Stimulated activated effector memory CD8-positive, alpha-beta T cell treated with anti-CD3 and anti-CD28 coated beads, Interleukin-12 subunit alpha, Interleukin-12 subunit beta, amount 100 ng/mL, for 72 hours (primary cell): Measurements from ENCODE around the gene P4HA2.
A peak's percentile ranks its signal among the peaks of the same experiment; 100 is the strongest.

Experiments
- ATAC-seq: fragments of 150-1000 bp; cut with Tn5 transposase; 2 replicates; pipeline ENCODE4 v1.10.0; 2021
- DNase-seq, 2 donors: peaks; one replicate each; pipeline ENCODE4 v3.0.0; 2021 to 2022; ENCODE audit warnings: low spot score in 2 of 2
- H3K27ac Mint-ChIP-seq: one replicate; pipeline ENCODE4 v1.8.0; 2022; ENCODE audit warnings: mild to moderate bottlenecking, mixed read lengths
- H3K36me3 Mint-ChIP-seq: one replicate; pipeline ENCODE4 v1.8.0; 2022; ENCODE audit warnings: mild to moderate bottlenecking, mixed read lengths
- H3K4me1 Mint-ChIP-seq: one replicate; pipeline ENCODE4 v1.8.0; 2022; ENCODE audit warnings: mixed read lengths
- H3K4me3 Mint-ChIP-seq: one replicate; pipeline ENCODE4 v1.8.0; 2022; ENCODE audit warnings: mild to moderate bottlenecking, mixed read lengths
- H3K9me3 Mint-ChIP-seq: one replicate; pipeline ENCODE4 v1.8.0; 2022; ENCODE audit warnings: mixed read lengths

Gene P4HA2

GRCh38 chr5:132258102-132259068 lies 30.7 kb upstream of the P4HA2 start:
- H3K4me3 Mint-ChIP-seq = no peak overlapping the region
- no peaks in the 10 kb centered on the region for H3K9me3 Mint-ChIP-seq
- ATAC-seq (no peak), DNase-seq (no peak)
- H3K27ac Mint-ChIP-seq = no peak overlapping the region
- H3K4me1 Mint-ChIP-seq = peaks cover 24% of the 10 kb centered on the region
- H3K36me3 Mint-ChIP-seq = no peaks in the 10 kb centered on the region

- no peak for DNase-seq
- H3K36me3 Mint-ChIP-seq = no peaks in the 10 kb centered on the region
- H3K27ac Mint-ChIP-seq = no peak within 1 kb of the TSS
- no peak for ATAC-seq
- peak within 1 kb of the TSS; percentile 2 for H3K4me3 Mint-ChIP-seq
- no peaks in the 10 kb centered on the region for H3K9me3 Mint-ChIP-seq
- H3K4me1 Mint-ChIP-seq = peaks cover 21% of the 10 kb centered on the region
Measured at GRCh38 chr5:132257131-132258101, 29.8 kb upstream of the P4HA2 start, which contains the start of gene PDLIM4. TSS of gene PDLIM4 (plus strand) at chr5:132257696. CDS start at chr5:132257735, 39 bp downstream.

- no peak for DNase-seq
- Mint-ChIP-seq H3K9me3 (no peaks in the 10 kb centered on the region), H3K4me1 (peaks cover 17% of the 10 kb centered on the region), H3K27ac (no peak overlapping the region), H3K36me3 (no peaks in the 10 kb centered on the region), H3K4me3 (peak overlapping the region; percentile 2)
- no peak for ATAC-seq
Measured at GRCh38 chr5:132256783-132257130, 29.1 kb upstream of the P4HA2 start.

DNA sequence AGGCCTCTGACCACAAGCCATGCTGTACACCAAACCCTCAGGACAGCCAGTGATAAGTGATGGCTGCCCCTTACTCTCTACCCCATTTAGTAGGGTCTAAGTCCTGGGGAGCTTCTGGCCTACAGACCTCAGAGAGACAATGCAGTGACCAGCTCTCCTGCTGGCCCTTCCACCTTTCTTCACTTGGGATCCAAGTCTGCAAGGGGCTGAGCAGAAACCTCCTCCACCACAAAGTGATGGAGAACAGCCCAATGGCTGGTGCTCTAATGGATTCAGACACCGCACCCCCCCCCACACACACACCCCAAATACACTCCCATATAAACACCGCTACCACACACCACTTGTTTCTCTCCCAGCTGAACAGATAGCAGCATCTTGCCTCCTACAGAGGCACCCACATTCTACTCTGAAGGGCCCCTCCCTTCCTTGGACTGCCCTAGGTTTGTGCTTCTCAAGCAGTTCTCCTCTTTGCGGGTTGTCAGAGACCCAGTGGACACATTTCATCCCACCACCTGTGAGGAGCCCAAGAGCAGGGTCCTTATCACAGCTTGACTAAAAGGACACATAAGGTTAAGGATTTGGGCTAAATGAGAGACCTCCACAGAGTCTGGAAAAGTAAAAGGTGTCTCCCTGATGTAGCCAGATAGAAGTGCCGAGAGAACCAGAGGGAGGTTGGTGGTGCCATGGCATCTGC lies 28.6 kb upstream of the P4HA2 start:
- H3K9me3 Mint-ChIP-seq = no peaks in the 10 kb centered on the region
- ATAC-seq = no peak
- peak overlapping the region; percentile 2 for H3K4me3 Mint-ChIP-seq
- H3K4me1 Mint-ChIP-seq = peaks cover 14% of the 10 kb centered on the region
- no peak for DNase-seq
- no peak overlapping the region for H3K27ac Mint-ChIP-seq
- no peaks in the 10 kb centered on the region for H3K36me3 Mint-ChIP-seq

- no peak for ATAC-seq
- no peak for DNase-seq
- no peaks in the 10 kb centered on the region for H3K36me3 Mint-ChIP-seq
- H3K9me3 Mint-ChIP-seq = no peaks in the 10 kb centered on the region
- H3K4me1 Mint-ChIP-seq = no peaks in the 10 kb centered on the region
- no peak overlapping the region for H3K27ac Mint-ChIP-seq
- no peak overlapping the region for H3K4me3 Mint-ChIP-seq
Measured at GRCh38 chr5:132254321-132254977, 26.8 kb upstream of the P4HA2 start.

DNA sequence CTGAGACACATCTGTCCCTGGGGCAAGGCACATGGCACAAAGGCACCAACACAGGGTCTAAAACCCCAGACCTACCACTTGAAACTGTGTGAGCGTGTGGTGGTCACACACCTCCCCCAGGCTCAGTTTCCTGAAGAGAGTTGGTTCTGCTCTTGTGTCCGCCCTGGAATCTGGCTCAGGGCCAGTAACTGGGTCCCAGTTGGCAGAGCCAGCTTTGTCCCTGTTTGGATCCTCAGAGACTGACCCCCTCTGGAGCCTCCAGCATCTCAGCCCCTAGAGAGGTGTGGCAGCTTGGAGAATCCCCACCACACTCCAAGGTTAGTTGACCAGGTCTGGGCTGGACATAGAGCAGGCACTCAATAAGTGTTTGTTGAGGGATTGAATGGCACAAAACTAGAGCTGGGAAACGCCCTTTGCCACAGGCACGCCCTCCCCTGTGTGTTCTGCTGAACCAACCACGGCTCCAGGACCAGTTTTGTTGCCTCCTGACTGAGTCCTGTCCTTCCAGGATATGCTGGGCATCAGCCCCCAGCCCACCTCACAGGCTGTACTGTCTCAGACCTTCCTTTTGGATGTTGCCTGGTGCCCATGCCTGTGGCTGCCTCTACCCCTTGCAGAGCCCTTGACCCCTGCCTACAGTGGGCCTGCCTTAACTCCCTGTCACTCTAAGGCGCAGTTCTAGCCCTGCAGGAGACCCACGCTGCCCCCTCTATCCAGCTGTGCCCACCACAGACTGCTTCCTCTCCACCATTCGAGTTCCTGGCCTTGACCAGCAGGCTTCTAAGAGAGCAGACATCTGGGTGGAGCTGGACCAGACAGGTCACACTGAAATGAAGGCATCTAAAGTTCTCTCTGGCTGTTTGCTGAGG lies 26.0 kb upstream of the P4HA2 start:
- H3K4me1 Mint-ChIP-seq = no peaks in the 10 kb centered on the region
- no peak for DNase-seq
- no peaks in the 10 kb centered on the region for H3K36me3 Mint-ChIP-seq
- no peak overlapping the region for H3K4me3 Mint-ChIP-seq
- H3K9me3 Mint-ChIP-seq = no peaks in the 10 kb centered on the region
- no peak overlapping the region for H3K27ac Mint-ChIP-seq
- ATAC-seq = no peak

- no peak for DNase-seq
- no peaks in the 10 kb centered on the region for H3K36me3 Mint-ChIP-seq
- H3K4me3 Mint-ChIP-seq = no peak overlapping the region
- no peak for ATAC-seq
- no peaks in the 10 kb centered on the region for H3K9me3 Mint-ChIP-seq
- no peaks in the 10 kb centered on the region for H3K4me1 Mint-ChIP-seq
- H3K27ac Mint-ChIP-seq = no peak overlapping the region
Measured at GRCh38 chr5:132253008-132253441, 25.4 kb upstream of the P4HA2 start.

GRCh38 chr5:132251220-132251725 lies 23.6 kb upstream of the P4HA2 start:
- Mint-ChIP-seq H3K4me1 (no peaks in the 10 kb centered on the region), H3K4me3 (no peak overlapping the region), H3K27ac (no peak overlapping the region), H3K36me3 (no peaks in the 10 kb centered on the region), H3K9me3 (no peaks in the 10 kb centered on the region)
- no peak for DNase-seq
- no peak for ATAC-seq

GRCh38 chr5:132250547-132250946 lies 22.9 kb upstream of the P4HA2 start:
- Mint-ChIP-seq H3K4me1 (no peaks in the 10 kb centered on the region), H3K4me3 (no peak overlapping the region), H3K36me3 (no peaks in the 10 kb centered on the region), H3K27ac (no peak overlapping the region), H3K9me3 (peaks cover 3% of the 10 kb centered on the region)
- no peak for DNase-seq
- ATAC-seq = no peak

- peaks cover 14% of the 10 kb centered on the region for H3K9me3 Mint-ChIP-seq
- no peak for DNase-seq
- no peaks in the 10 kb centered on the region for H3K36me3 Mint-ChIP-seq
- no peak overlapping the region for H3K4me3 Mint-ChIP-seq
- ATAC-seq = no peak
- no peaks in the 10 kb centered on the region for H3K4me1 Mint-ChIP-seq
- H3K27ac Mint-ChIP-seq = no peak overlapping the region
Measured at GRCh38 chr5:132246806-132247205, 19.2 kb upstream of the P4HA2 start.

GRCh38 chr5:132245593-132245992 lies 17.9 kb upstream of the P4HA2 start:
- DNase-seq (no peak), ATAC-seq (no peak)
- no peak overlapping the region for H3K27ac Mint-ChIP-seq

DNA sequence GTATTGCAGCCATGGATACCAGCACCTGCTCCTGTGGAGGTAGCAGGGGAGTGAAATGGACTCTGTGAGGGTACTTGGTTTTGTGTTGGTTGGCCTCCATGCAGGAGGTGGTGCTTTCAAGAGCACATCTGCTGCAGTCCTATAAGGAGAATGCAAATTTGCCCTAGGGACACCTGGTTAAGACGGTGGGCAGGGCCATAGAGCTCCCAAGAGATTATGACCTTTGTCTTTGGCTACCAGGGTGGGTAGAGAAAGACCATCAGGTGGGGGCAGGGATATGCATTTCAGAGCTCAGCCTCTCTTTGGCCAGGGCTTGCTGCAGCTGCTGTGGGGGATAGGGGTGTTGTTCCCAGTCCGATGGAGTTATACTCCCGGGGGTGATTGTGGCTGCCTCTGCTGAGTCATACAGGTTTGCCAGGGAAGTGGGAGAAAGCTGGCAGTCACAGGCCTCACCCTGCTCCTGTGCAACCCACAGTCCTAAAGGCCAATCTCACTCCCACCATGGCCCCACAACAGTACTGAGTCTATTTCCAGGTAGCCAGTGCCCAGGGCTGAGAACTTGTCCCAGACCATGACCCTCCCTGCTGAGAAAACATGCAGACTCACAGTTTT lies 15.8 kb upstream of the P4HA2 start:
- Mint-ChIP-seq H3K4me1 (no peaks in the 10 kb centered on the region), H3K9me3 (peaks cover 14% of the 10 kb centered on the region), H3K4me3 (no peak overlapping the region), H3K27ac (no peak overlapping the region), H3K36me3 (no peaks in the 10 kb centered on the region)
- no peak for ATAC-seq
- no peak for DNase-seq

More at GRCh38 chr5:132245593-132245992, 17.9 kb upstream of the P4HA2 start:
- Mint-ChIP-seq H3K4me1 (no peaks in the 10 kb centered on the region), H3K4me3 (no peak overlapping the region), H3K9me3 (peaks cover 14% of the 10 kb centered on the region), H3K36me3 (no peaks in the 10 kb centered on the region)

GRCh38 chr5:132239776-132240175 lies 12.1 kb upstream of the P4HA2 start:
- Mint-ChIP-seq H3K4me3 (no peak overlapping the region), H3K9me3 (peaks cover 7% of the 10 kb centered on the region), H3K36me3 (no peaks in the 10 kb centered on the region), H3K27ac (no peak overlapping the region), H3K4me1 (peaks cover 7% of the 10 kb centered on the region)
- no peak for DNase-seq
- no peak for ATAC-seq
